ENCODE results near the gene NOX4.
"Not testable (repeated sequence)": the region's sequence is repeated elsewhere in the genome, so short reads cannot be mapped to it uniquely, and the experiment has no call there.

Gene NOX4

GRCh38 chr11:89457190-89457589 is 34.0 kb downstream of the NOX4 start:
- no peak for DNase-seq

DNA sequence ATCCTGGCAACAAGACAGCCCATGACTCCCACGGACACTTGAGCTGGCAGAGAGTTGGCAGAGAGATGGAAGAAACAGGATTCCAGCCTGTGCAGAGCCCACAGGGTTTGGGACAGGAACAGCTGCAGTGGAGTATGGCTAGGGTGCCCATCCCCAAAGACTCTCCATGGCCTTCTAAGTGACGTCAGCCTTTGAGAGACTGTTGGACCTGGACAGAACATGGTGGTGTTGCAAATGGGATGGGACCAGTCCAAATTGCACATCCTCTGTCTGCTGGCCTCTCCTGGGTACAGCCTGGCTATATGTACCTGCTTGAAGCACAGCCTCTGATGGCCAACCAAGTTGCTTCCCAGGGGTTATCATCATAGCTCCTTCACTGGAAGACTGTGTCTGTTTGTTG is 34.5 kb downstream of the NOX4 start:
- DNase-seq, result no peak

GRCh38 chr11:89452780-89453179 is 38.4 kb downstream of the NOX4 start:
- DNase-seq, result no peak

DNA sequence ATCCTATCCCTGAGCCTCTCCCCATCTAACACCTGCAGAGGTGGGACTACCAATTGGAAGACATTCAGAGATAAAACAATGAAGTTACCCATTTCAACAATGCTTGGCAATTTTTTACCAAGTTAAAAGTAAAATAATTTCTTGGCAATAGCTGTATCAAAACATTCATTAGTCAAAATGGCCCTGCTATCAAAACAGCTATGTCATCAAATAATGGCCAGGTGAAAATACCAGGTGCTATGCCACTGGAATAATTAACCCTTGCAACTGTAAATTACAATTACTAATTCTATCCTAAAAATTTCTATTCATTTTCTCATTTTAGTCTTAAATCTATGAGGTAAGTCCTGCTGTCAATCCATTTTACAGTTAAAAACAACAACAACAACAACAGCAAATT is 43.3 kb downstream of the NOX4 start:
- no peak for DNase-seq

DNA sequence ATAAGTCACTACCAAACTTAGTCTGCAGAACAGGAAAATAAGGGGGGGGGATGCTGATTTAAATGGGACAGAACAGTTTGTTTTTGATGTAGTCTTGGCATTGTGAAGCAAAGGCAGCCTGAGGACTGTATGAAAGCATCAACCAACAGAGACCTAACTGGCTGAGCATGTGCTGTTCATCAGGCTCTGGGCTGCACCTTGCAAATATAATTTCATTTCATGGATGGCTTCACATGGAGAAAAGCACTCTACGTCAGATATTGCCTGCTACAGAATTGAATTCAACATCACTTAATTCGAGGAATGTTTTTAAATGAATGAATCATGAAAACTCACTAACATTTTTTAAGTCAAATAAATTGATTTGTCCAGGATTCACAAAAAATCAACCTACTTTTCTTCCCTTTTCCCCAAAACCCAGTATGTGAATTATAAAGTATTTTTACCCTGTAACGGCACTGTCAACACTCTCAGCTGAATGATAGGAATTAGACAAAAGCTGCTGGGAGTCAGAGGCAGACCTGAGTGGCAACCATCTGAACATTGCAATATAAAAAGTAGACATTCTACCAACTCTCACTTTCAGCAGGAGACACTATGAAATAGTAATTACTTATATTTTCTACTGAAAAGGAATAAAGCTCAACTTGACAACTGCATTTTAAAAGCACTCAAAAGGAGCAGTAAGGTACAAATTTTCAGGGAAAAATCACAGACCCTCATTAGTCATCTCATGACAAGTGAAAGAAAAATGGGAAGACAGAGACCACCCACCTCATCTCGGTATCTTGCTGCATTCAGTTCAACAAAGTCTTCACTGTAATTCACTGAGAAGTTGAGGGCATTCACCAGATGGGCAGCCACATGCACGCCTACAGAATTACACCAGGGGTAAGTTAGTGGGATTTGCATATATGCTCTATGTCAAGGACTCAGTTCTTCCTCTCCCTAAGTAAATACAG is 47.5 kb downstream of the NOX4 start:
- DNase-seq, result no peak

DNA sequence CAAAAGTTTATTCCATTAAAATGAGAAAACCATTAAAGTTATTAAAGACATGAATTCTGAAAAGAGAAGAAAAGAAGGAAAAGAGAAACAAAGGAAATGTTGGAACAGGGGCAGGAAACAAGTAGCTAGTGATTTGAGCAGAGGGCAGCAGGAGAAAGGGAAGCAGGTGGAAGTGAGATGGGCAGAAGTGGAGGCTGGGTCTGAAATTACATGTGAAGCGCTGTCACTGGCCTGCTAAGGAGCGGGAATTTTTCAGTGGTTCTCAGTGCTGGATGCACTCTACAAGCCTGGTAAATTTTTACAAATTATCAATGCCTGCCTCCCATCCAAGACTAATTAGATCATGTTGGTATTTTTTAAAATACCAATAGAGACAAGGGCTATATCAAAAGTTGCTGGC is 48.4 kb downstream of the NOX4 start:
- no peak for DNase-seq

DNA sequence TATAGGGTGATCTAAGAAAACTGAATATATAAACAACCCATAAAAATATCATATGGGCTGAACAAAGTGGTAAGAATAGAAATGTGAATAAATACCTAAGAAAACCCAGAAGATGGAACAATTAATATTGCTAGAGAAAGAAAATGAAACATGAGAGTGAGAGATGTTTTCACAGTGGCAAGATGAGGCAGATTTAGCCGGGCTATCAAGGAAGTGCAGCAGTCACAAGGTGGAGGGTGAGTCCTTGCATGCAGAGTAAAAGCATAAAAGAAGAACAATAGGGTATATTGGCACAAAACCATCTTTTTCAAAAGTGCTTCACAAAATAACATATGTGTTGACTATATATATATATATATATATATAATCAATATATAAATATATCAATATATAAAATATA is 49.6 kb downstream of the NOX4 start:
- no peak for DNase-seq

DNA sequence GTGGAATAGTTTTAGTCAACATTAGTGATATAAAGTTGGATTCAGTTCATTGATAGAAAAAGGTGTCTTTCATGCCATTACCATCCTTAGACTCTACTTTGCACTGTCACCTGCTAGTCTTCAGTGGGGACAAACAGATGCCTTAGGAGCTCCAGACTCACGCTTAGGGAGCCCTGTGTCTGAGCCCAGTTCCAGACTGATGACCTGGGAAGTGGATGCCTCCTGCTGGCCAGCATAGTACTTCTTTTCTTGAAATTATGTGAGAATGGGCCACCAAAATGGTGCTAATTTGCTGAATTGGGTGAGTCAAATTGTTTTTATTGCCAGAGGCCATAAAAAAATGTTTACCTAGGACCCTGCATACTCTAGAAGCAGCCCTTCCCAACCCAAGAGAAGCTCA is 53.9 kb downstream of the NOX4 start:
- DNase-seq, result no peak

- peak; percentile 66 for DNase-seq
Observed at GRCh38 chr11:89436071-89436470, 55.1 kb downstream of the NOX4 start.

GRCh38 chr11:89433278-89433677 is 57.9 kb downstream of the NOX4 start:
- no peak for DNase-seq

DNA sequence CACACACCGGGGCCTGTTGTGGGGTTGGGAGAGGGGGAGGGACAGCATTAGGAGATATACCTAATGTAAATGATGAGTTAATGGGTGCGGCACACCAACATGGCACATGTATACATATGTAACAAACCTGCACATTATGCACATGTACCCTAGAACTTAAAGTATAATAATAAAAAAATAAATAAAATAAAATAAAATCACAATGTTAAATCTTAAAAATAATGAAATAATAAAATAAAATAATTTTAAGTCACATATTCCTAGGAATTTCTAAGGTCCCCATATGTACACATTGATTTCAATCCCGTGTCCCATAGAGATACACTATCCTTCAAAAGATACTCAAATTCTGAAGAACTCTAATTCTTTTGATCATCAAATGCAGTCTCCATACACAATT is 59.0 kb downstream of the NOX4 start:
- not testable (repeated sequence) for DNase-seq

GRCh38 chr11:89426501-89426900 is 64.7 kb downstream of the NOX4 start:
- DNase-seq, result not testable (repeated sequence)

GRCh38 chr11:89421718-89422117 is 69.5 kb downstream of the NOX4 start:
- DNase-seq, result no peak

DNA sequence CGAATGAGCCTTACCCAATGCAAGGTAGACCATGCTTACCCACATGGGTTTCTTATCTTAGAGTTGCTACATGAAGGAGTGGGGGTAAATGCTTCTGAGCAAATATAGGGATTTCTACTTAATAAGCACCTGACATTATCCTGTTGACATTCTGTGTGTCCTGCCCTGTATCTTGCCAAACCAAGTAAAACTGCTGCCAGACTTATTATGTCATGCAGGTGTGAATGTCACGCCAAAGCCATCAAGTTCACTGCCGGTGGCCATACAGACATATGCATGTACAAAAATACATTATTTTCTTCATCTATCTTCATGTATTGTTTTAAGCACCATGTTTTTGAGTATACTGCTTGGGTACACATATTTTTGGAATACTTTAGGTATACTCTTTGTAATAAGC is 70.2 kb downstream of the NOX4 start:
- DNase-seq, result no peak

DNA sequence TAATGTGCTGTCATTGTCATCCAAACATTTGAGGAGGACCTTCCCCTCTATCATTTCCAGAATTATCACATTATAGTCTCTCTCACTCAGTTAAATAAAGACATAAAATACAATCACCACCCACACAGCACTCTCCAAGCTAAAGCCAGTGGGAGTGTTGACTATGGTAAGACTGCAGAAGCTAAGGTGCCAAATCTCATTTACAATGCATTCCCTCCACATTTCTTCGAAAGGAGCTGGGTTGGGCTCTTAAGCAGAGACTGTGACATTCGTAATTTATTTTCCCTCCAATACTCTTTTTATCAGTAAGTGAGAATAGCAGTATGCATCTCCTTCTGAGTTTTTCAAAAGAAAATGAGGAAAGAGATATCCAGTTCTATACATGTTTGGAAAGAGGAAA is 74.2 kb downstream of the NOX4 start:
- no peak for DNase-seq

DNA sequence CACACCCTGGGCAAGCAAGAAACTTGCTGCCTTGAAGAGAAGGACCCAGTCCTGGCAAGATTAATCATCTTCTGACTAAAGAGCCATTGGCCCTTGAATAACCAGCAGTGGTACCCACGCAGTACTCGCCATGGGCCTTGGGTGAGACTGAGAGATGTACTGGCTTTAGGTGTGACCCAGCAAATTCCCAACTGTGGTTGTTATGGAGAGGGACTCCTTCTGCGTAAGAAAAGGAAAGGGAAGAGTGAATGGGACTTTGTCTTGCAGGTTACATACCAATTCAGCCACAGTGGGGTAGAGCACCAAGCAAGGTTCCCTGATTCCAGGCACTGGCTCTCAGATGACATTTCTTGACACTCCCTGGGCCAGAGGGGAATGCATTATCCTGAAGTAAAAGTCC is 80.1 kb downstream of the NOX4 start:
- not testable (repeated sequence) for DNase-seq

DNA sequence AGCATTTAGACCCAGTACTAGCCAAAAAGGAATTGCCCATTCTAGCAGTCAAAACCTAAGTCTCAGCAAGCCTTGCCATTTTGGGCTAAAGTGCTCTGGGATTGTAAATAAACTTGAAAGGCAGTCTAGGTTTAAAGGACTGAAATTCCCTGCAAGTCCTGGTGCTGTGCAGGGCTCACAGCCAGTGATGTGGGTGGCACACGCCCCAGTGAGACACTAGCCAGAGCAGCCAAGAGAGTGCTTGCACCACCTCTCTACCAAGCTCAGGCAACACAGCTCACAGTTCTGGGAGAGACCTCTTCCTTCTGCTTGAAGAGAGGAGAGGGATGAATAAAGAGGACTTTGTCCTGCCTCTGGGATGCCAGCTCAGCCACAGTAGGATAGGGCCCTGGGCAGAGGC is 80.5 kb downstream of the NOX4 start:
- DNase-seq, result not testable (repeated sequence)

DNA sequence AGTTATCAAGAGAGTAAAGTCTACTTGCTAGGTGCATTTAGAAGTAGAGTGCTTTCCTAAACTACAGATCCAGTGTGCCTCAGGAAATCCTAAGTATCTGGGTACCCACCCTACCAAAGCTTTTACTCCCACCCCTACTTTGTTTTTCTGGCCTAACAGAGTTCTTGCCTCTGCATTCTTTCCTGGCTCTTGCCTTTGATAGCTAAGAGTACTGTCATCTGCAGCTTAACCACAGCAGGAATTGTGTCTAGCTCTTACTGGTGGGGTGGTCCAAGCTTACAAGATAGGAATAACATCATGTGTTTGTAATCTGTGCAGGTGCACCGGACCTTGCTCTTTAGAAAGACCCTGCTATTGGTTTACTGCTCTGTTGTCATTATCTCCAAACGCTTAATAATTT is 82.7 kb downstream of the NOX4 start:
- peak; percentile 1 for DNase-seq

GRCh38 chr11:89405629-89406028 is 85.5 kb downstream of the NOX4 start:
- peak; percentile 18 for DNase-seq

DNA sequence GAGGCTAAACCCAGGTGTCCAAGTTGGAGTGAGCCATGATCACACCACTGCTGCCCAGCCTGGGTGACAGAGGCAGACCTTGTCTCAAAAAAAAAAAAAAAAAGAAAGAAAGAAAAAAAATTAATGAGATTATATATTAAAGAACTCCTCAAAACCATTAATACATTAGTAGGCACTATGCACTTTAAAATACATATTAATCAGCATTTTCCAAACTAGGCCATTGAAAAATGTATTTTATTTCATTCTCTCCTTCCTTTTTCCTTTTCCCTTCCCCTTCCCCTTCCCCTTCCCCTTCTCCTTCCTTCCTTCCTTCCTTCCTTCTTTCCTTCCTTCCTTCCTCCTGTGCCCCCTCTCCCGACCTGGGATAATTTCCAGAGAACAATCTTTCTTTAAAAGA is 99.5 kb downstream of the NOX4 start:
- not testable (repeated sequence) for DNase-seq

DNA sequence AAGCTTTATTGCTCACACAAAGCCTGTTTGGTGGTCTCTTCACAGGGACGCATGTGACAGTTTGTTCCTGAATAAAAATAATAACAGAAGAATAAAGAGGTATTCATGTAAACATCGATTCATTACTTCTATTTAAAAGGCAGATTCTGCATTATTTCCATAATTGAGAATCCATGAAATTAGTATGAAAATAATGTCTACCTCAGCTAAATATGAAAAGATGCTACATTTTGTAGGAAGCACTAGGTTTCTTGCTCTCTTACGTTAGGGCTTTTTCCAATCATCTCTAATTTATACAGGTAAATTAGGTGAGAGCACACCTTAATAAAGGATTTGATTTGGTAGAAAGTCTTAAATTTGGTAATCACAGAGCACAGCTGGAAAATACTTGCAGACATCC is 103.7 kb downstream of the NOX4 start:
- not testable (repeated sequence) for DNase-seq

- peak; percentile 43 for DNase-seq
Observed at GRCh38 chr11:89382986-89383385, 108.2 kb downstream of the NOX4 start.

DNA sequence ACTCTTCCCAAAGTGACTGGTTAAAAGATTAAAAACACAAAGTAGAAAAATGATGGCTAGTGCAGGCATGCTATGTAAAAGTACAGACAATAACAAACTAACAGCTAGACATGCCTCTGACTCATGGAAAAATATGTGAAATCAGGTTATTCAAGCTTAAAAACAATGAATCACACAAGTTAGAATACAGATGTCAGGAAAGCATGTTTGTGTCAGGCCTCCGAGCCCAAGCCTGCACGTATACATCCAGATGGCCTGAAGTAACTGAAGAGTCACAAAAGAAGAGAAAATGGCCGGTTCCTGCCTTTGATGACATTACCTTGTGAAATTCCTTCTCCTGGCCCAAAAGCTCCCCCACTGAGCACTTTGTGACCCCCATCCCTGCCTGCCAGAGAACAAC is 110.1 kb downstream of the NOX4 start:
- peak; percentile 98 for DNase-seq

DNA sequence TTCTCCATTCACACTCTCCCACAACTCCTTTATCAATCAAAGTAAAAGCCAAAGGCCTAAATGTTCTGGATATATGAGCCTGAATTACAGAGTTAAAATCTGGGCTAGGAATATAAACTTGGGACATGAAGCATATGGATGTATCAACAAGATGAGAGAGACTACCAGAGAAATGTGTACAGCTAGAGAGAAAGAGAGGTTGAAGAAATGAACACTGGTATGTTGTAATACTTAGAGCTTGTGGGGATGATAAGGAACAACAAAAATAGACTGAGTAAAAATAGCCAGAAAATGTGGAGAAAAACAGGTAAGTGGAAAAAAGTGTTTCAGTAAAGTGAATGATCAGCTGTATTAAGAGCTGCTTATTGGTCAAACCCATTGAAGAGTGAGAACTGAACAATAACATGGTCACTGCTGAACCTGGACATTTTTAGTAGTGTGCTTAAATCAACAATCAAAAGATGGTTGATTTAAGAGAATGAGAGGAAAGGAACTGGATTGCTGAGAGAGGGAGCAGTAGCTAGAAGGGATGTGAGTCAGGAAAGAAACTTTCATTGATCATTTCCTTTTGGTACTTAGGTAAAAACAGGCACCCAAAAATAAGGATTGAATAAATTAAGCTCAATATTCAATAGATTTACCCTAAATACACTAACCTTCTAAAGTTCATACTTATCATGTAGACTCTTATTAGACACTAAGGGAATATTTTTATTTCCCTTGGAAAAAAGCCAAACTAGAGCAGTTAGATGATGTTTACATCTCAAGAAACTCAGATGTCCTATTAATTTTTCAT is 111.0 kb downstream of the NOX4 start:
- peak; percentile 53 for DNase-seq

All from fibroblast of skin of abdomen (primary cell).